SIG-M5 (cell line): ENCODE data around the gene PDGFRB.

ENCODE experiments used
- DNase-seq: peaks from one replicate; lab custom pipeline; 2025; lab: John Stamatoyannopoulos, UW

Gene PDGFRB

DNA sequence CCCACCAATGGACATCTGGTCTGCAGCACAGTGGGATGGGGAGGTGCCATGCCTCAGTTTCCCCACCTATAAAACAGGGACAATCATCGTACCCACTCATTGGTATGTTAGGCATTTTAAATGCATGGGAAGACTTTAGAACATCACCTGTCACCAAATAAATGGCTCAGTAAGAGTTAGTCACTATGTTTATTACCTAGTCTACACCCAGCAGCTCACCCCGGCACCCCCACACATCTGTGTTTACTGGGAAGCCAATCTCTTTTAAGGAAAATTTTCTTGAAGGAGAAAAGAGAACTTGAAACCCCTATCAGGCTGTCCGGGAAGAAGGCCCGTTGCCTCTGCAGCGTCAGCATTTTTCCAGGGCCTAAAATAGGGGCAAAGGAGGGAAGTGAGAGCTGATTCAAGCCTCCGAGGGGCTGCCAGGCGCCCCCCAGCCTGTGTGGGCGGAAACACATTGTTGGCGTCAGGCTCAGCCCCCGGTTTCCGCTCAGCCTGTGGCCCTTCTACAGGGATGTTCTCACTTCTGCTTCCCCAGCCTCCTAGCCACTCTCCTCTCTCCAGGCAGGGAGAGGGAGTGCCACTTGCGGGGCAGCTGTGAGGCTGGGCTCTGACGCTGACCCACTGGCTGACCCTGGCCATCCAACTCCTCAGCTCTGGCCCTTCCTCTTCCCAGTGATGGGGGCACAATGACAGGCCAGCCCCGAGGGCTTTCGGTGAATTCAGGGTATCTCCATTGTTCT, 73.9 kb downstream of the PDGFRB start:
- DNase-seq = peak; percentile 55

DNA sequence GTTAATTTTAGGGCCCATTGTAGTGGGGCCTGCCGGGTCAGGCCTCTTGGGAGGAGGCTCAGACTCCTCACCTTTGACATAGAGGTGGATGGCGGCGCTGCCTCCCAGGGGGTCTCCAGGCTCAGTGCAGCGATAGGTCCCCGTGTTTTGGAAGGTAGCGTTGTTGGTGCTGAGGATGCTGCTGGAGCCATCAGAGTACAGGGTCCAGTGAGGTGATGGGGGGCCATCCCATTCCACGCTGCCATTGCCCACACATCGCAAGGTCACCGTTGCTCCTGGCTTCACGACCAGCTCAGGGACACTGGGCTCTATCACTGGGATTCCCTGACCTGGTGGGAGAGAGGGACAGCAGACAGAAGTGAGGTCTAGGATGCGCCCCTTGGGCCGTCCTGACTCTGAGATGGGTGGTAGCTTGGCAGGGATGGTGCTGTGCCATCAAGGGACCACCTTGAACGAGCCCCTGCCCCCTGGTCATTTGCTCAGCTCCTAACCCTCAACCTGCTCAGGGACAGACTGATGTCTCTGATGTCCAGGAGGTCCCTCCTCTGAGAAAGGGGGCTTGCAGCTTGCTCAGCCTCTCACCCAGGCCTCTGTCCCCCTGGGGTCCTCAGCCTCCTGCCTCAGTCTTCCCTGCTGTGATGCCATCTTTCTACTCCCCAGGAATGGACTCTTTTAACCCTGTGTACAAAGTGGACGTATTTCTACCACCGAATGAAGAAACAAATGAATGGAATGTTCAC, 74.8 kb downstream of the PDGFRB start:
- no peak for DNase-seq

DNA sequence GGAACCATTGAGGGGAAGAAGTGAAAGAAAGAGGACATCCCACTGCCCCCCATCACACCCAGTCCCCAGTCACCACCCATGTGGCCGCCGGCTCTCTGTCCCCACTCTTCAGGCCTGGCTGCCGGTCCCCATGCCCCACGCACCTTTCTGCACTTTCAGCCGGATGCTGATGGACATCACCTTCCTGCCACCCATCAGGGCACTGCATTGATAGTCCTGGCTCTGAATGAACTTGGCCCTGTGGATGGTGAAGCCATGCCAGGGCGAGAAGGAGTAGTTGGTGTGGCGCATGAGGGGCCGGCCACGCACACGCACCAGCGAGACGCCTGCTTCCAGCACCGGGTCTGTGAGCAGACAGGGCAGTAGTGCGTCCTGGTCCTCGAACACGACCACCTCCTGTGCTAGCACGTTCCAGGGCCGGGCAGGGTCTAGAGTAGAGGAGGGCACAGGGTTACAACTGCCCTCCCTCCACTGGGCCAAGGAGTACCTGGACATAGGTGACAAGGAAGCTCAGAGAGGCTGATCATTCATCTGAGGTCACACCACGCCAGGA, 75.7 kb downstream of the PDGFRB start:
- DNase-seq = no peak

DNA sequence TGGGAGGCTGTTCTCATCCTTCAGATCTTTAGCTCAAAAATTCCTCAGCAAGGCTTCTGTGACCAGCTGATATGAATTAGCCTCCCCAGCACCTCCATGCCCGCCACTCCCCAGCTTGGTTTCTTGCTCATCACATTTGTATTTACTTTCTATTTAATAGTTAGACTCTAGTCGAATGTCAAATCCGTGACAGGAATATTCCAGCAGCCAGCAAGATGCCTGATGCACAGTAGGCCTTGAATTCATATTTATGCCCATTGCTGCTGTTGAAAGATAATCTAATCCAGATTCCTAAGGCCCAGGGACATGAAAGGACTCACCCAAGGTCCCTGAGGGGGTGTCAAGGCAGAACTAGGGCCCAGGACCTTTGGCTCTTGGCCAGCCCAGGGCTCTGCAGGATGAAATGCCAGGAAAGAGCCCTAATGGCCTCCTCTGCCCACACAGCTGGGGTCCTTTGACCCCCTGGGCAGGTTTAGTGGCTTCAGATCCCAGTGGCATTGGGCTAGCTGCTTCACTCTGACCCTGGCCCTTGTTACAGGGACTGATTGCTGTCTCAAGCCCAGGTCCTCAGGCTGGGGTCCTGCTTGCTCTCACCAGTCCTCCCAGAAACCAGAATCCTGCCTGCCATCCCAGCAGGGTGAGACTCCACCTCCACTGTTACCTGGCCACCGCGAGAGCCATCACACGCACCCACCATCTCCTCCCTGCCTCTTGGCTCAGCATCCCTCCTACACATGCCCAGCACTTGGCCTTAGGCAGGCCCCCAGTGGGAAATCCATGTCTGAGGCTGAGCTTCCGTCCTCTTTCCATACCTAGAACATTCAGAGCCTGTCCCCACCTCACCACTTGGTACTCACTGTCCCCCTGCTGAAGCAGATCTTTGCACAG, 76.6 kb downstream of the PDGFRB start:
- DNase-seq = no peak

DNA sequence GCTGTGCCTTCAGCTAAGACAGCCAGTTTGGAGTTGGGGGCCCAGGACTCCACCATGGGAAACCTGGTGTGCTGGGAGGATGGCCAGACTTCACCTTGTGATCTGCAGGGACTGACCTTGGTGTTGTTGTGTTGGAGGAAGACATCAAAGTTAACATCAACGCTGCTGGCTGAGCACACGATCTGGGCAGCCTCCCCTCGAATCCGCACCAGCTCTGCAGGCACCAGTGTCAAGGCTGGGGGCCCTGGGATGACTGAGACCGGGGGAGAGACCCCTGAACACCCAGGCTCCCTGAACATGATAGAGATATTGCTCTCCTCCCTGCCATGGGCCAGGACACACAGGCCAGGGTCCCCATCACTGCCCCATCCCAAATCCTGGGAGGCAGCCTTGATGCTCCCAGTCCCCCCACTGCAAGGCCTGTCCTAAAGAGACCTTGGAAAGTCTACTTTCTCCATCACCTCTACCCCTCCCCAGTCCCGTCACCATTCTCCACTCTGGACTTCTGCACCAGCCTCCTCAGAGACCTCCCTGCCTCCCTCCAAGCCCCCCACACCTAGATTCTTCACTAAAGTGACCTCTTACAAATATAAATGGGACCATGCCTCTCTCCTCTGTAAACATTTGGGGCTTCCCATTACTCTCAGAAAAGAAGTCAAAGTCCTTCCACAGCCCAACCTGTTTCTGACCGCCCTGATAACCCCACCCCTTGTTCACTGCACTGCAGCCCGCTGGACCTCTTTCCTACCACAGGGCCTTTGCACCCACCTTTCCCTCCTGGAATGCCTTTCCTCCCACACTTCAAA, 77.4 kb downstream of the PDGFRB start:
- no peak for DNase-seq

DNA sequence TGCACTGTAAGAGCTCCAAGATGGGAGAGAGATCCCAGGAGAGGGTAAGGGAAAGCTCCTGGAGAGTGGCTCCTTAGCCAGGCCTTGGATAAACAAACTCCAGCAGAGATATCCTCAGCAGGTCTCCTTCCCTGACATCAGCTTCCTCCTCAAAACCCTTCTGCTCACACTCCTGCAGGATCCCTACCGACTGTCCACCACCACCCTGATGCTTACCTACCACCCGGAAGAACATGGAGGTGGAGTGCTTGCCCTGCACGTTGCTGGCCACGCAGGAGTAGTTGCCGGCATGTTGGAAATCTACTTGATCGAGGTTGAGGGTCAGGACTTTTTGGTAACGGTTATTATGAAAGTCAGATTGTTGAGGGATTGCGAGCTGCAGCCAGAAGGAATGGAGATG, 78.6 kb downstream of the PDGFRB start:
- DNase-seq = no peak

DNA sequence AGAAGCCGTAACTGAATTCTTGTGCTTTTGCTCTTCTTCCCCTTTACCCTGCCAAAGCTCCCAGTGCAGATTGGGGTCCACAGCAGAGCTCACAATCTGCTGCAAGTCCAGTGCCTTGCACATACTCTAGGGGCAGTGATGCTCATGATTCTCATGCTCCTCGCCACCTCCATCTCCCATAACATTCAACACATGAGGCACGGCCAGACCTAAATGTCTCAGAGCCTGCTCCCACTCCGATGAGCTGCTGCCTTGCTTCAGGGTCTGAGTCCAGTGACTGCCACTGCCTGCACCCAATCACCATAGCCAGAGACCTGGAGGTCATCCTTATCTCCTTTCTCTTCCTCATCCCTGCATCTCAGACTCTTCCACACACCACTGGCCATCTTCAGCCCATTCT, 79.8 kb downstream of the PDGFRB start:
- DNase-seq = no peak

DNA sequence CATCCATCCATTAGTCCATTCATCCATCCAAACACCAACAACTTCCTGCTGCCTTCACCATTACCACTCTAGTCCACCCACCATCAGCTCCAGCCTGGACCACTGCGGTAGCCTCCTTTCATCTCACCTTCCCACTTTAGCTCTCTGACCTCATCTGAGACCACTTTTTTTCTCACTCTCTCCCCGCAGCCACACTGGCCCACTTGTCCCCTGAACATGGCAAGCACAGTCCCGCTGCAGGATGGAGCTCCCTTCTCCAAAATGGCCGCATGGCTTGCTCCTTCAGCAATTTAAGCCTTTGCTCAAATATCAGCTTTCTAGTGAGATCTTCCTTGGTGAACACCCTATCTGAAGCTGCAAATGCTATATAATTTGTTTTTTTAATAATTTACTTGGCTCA, 80.4 kb downstream of the PDGFRB start:
- no peak for DNase-seq

DNA sequence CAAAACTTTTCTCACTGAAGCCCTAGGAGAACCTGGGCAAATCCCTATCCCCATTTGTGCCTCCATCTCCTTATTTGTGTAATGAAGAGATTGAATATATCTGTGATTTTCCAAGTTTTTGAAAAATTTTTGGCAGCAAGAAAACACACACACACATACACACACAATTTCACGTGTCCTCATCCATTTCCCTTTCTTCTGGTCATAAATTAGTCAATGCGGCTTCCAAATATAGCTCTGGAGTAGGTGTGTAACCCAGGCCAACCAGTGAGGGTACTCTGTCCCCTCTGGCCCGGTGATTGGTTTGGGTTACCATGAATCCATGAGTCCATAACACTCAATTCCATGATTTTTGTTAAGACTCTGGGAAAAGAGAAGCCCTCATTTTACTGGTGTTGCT, 82.0 kb downstream of the PDGFRB start:
- DNase-seq = no peak

DNA sequence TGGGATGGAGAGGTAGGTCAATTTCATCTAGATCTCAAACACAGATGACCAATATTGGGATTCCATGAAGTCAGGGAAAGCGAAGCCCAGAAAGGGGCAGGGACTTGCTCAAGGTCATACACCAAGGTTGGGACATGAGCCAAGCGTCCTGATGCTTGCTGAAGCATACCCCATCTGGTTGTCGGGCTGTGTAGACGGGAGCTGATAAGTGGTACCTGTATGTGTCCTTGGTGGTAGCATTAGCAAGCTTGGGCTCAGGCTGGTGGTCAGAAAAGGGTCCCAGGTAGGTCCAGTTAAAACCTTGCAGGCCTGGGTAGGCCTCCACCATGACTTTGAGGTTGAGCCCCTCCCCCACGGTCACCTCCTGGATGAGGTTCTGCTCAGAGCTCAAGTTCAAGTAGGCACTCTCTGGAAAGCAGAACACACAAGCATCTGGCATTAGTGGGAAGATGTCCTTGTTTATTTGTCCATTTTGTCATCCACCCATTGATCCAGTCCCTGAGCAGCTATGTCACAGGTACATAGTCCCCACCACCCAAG, 82.5 kb downstream of the PDGFRB start:
- DNase-seq = no peak

DNA sequence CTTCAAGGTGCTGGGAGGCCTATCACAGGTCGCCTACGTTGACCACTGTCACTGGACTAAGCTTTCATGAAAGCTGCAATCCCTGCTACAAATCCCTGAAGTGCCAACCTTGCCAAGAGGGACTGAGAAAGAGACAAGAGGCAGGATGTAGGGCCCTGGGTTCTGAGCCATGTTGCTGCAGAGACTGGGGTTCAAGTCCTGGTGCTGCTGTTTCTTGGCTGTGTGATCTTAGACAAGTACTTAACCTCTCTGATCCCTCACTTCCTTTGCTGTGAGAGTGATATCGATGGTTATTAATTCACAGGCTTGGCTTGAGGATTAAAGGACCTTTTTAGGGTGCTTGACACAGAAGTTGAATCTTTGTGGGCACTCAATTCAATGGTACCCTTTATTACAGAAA, 84.8 kb downstream of the PDGFRB start:
- no peak for DNase-seq

DNA sequence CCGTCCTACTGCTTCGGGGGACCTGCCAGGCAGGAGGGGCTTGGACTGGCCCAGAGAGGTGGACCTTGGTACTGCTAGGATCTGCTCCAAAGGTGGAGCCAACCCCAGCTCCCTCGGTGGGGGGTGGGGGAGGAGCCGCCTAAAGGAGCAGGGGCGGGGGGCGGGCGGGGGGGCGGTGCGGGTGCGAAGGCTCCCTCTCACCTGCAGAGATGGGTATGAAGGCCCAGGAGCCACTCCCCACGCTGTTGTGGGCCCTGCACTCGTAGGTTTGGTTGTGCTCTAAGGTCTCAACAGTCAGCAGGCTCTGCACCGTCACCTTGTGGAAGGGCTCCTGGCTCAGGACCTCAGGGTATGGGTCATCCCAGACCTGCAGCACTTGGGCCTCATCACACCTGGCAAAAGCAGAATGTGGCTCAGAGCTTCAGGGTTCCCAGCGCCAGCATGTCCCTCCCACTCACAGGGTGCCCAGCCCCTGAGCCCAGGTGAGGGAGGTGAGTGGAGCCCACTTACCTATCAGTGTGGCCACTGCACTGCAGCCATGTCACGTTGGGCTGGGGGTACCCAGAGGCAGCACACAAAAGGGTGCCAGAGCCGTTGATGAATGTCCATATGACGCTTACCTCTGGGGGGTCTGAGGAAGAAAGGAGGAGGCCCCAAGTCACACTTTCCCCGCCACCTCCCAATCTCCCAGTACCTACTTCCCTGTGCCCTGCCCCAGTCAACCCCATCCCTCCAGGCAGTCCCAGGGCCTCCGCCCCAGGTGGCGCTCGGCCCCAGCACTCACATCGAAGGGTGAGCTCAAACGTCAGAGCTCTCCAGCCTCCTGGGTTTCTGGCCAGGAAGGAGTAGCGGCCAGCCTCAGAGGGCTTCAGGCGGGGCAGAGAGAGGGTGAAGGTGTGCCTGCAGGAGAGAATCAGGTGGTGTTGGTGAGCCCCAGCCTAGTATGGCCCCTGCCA, 85.7 kb downstream of the PDGFRB start:
- no peak for DNase-seq

DNA sequence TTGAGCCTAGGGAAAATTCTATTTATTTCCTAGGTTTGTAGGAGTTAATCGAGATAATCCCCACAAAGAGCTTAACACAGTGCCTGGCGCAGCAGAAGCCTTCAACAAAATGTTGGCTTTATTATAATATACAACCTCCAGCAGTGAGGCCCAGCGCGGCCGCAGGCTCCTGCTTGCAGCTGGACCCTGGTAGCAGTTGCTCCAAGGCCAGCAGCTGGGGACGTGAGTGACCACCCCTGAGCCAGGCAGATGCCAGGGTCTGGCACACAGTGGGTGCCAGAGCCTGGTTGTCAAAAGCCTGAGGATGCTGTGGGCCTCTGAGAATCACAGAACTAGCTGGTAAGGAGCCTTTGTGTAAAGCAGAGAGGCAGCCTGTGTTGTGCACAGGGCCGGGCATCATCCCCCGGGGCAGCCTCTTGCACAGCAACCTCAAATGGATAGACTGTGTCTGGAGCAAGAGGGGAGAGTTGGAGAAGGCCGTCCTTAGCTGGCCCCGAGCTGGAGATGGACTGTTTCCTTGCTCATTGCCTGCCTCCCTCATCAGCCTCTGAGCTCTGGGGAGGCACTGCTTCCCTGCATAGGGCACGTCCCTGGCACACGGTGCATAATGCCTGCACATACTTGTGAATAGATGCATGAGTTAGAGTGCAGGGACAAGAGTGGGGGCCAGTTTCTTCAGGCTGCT, 86.5 kb downstream of the PDGFRB start:
- DNase-seq = no peak

DNA sequence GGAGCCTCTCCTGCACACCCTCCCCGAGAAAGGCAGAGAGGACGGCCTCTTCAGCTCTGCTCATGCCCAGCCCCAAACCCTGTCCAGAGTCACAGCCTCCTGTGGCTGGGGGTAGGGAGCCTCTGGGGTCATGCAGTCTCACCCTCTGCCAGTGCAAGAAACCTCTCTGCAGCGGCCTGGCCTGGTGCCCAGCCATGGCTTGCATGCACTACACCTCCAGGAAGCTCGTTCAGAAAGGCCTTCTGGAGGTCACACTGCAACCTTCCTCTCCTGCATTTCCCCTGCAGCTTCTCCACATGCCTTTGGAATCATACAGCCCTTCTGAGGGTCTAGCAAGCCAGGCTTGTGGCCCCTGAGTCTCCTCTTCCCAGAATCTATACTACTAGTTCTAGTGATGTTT, 87.2 kb downstream of the PDGFRB start:
- no peak for DNase-seq

DNA sequence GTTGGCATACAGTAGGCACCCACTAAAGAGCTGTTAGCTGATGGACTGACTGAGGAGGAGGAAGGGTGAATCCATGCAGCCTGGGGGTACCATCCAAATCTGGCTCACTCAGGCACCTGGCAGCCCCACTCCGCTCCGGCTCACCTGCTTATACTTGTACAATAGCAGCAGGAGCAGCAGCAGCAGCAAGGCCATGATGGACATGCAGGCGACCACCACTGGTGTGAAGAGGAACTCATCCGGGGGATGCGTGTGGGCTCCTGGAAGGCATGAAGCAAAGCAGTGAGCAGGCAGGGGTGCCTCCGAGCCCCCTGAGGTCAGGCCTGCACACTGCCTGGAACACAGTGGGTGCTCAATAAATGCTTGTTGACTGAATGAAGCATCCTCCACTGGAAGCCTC, 87.6 kb downstream of the PDGFRB start:
- DNase-seq = no peak

DNA sequence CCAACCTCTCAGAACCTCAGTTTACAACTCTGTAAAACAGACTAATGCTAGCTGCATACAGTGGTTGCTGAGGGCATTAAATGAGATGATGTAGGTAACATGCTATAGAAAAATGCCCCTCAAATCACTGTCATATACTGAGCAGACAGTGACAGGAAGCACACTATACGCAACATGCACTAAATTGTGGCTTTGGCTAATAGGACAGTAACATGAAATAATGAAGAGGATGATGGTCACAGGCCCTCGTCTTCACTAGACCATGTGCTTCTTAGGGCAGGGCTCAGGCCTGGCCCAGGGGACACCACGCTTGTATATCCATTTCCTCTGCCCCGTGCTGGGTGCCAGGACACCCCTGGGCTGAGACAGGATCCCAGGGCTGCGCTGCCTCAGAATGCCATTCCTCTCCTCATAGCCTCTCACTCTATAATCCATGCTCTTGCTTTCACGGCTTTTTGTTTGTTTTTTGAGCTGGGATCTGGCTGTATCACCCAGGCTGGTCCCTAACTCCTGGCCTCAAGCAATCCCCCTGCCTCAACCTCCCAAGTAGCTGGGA, 88.2 kb downstream of the PDGFRB start:
- DNase-seq = no peak

DNA sequence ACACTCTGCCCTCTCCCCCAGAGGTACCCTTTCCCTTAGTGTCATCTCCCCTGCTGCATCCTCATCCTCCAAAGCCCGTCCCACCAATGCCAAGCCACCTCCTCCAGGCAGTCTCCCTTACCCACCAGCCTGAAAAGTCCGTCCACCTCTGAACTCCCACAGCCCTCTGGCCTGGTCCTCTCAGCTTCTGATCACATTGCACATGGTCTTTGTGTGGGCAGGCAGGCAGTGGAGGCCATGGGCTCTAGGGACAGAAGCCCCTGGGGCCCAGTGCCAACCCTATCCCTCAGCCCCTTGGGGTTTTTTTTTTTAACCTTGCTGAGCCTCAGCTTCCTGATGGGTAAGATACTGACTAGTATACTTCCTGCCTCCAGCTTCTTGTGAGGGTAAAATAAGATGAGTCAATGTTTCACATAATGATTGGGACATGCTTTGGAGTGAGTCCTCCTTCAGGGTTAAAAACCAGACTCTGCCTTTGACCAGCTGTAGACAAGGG, 88.7 kb downstream of the PDGFRB start:
- DNase-seq = peak; percentile 35

DNA sequence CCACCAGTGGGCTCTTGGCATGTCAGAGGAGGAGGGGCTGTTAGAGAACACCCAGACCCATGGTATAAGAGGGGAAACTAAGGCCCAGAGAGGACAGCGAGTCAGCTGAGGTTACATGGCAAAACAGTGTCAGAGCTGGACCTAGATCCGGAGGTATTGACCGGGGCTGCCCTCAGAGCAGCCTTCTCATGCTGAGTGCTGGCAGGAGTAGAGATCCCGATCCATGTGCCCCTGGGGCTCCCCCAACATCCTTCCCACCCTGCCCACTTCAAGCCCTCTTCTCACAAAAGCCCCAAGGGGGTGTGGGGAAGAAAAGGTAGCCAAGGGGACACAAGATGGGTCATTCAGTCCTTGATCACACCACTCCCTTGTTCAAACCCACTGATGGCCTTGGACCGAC, 89.2 kb downstream of the PDGFRB start:
- no peak for DNase-seq

DNA sequence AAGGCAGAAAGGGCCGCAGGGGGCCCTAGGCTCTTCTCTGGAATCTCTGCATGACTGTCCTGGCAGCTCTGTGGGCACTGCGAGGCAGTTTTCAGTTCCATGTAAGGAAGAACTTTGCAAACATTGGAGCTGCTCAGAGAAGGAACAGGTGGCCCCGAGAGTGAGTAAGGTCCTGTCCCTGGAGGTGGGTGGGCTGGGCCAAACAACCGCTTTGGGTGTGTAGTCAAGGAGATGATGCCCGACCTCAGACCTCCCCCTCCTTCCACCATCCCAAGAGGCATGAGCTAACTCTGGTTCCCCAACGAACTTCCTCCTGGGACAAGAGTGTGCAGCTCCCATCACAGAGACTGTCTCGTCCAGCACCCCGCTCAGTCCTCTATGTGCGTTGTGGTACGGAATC, 89.8 kb downstream of the PDGFRB start:
- DNase-seq = no peak
